Right lobe of liver (tissue), 6 donors: ENCODE results near the gene FBLN2. TPM values are rescaled to one million over a fixed set of nuclear protein-coding genes. Genes with fewer than 3 reads are reported as not detected.

ENCODE experiments used
- ATAC-seq, 4 donors: fragments of 200-7000 bp; cut with Tn5 transposase; one replicate each; pipeline ENCODE4 v1.9.1; 2020; ENCODE audit warnings: mild to moderate bottlenecking in 4 of 4, moderate library complexity in 4 of 4
- DNase-seq, 3 donors: peaks; one replicate each; pipeline ENCODE4 v3.0.0-alpha.2; 2020
- H3K27ac ChIP-seq, 3 donors: fragments of 200-600 bp; one replicate each; pipeline ENCODE4 v1.8.0; 2022
- H3K27me3 ChIP-seq, 2 donors: fragments of 200-600 bp; one replicate each; pipeline ENCODE4 v1.8.0; 2022
- H3K36me3 ChIP-seq, 4 donors: fragments of 200-600 bp; sonication (generic) in 1 of 4; one replicate each; pipeline versions ENCODE4 v1.5.1 to v1.8.0; 2017 to 2022; ENCODE audit warnings: control low read depth in 1 of 4
- H3K4me1 ChIP-seq, 4 donors: fragments of 200-600 bp; sonication (generic) in 1 of 4; one replicate each; pipeline versions ENCODE4 v1.5.1 to v1.8.0; 2017 to 2022; ENCODE audit warnings: control low read depth in 1 of 4
- H3K4me3 ChIP-seq, 3 donors: fragments of 200-600 bp; one replicate each; pipeline ENCODE4 v1.8.0; 2022
- H3K9me3 ChIP-seq, 4 donors: fragments of 200-600 bp; sonication (generic) in 1 of 4; one replicate each; pipeline versions ENCODE4 v1.5.1 to v1.8.0; 2017 to 2022; ENCODE audit warnings: control low read depth in 1 of 4
- POLR2A ChIP-seq: fragments of 450-650 bp; IDR thresholded peaks from one replicate; pipeline ENCODE4 v1.6.1; 2017; ENCODE audit warnings: antibody characterized with exemption, mild to moderate bottlenecking
- WGBS: methylation state at CpG from one replicate; pipeline ENCODE4 v1.1.6; 2018; ENCODE audit warnings: low coverage, low lambda C conversion rate; ENCODE audit not compliant: insufficient coverage; ENCODE audit errors: missing lambda C conversion rate; 5-methylcytosine and 5-hydroxymethylcytosine counted together
- intact Hi-C, 2 donors: fragments of 100-400 bp; cut with DNase I; formaldehyde crosslinking; loops; one replicate each; pipeline versions ENCODE4 v1.11.2 to v1.14.1; 2022
- total RNA-seq, 6 experiments: library from RNA; depleted of rRNA in 2 of 6; stranded (reverse); fragments of >200 nt in 2 of 6; fragmentation: NEBNext Ultra II Directional in 3 of 6; extraction: Animal tissue kit (Norgen Biotek cat#: 25700) in 3 of 6; gene quantifications; one replicate each; pipeline versions ENCODE4 v1.1.0 to v1.2.4, GENCODE V29; 2016 to 2023
- TF ChIP-seq, protein P1 (sequence below), 4 donors: fragments of 200-600 bp in 3 of 4; fragments of 450-650 bp in 1 of 4; IDR thresholded peaks; one replicate each; pipeline versions ENCODE4 v1.5.1 to v1.8.0; 2016 to 2022; ENCODE audit warnings: antibody characterized with exemption in 4 of 4, mild to moderate bottlenecking in 2 of 4
- donor health status: DM: no; HTN: yes; CAD: no.
- donor health status: DM: no; HTN: no; CAD: no.
- donor health status: DM: no; HTN: no; CAD: no.
- donor health status: DM: no; HTN: yes; CAD: no.
- donor health status: DM: no; HTN: yes; CAD: no.

Gene FBLN2
- total RNA-seq, 6 experiments from 2014 or later: 1.9 to 4.0 (median 2.7) TPM

- intact Hi-C loops: no loop called here
- Histone ChIP-seq H3K4me3 (no peak overlapping the region), H3K9me3 (no peaks in the 10 kb centered on the region), H3K27ac (no peak overlapping the region), H3K36me3 (no peaks in the 10 kb centered on the region), H3K4me1 (no peaks in the 10 kb centered on the region), H3K27me3 (no peaks in the 10 kb centered on the region)
- DNase-seq: no peak
- ATAC-seq: peak in 2 of 4 donors; percentile 12 to 44
- WGBS: 66% methylated on average over 5 of the region's 16 CpGs
- no peak for TF ChIP-seq POLR2A
- TF ChIP-seq, protein P1, sequence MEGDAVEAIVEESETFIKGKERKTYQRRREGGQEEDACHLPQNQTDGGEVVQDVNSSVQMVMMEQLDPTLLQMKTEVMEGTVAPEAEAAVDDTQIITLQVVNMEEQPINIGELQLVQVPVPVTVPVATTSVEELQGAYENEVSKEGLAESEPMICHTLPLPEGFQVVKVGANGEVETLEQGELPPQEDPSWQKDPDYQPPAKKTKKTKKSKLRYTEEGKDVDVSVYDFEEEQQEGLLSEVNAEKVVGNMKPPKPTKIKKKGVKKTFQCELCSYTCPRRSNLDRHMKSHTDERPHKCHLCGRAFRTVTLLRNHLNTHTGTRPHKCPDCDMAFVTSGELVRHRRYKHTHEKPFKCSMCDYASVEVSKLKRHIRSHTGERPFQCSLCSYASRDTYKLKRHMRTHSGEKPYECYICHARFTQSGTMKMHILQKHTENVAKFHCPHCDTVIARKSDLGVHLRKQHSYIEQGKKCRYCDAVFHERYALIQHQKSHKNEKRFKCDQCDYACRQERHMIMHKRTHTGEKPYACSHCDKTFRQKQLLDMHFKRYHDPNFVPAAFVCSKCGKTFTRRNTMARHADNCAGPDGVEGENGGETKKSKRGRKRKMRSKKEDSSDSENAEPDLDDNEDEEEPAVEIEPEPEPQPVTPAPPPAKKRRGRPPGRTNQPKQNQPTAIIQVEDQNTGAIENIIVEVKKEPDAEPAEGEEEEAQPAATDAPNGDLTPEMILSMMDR (IDR thresholded peaks at IDR 0.05): no peak
These were observed 116.8 kb downstream of the FBLN2 start for GRCh38 chr3:13665582-13666226.

DNA sequence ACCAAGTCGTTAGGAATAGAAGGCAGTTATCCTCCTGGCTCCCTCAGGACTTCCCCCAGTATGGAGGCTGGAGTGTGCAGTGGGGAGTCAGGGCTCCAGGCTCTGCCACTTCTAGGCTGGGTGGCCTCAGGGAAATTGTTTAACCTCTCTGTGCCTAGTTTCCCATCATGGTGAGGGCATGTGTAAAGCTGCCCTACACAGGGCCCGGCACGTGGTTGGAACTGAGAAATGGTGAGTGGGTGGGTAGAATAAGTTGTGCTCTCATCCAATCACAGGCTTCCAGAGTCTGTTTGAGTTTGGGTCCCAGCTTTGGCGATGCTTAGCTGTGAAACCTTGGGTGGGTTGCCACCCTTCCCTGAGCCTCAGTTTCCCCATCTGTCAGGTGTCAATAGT lies 117.3 kb downstream of the FBLN2 start:
- Histone ChIP-seq H3K9me3 (no peaks in the 10 kb centered on the region), H3K27ac (no peak overlapping the region), H3K4me1 (no peaks in the 10 kb centered on the region), H3K27me3 (no peaks in the 10 kb centered on the region), H3K4me3 (no peak overlapping the region), H3K36me3 (no peaks in the 10 kb centered on the region)
- WGBS: 50% methylated on average over 2 of the region's 4 CpGs
- intact Hi-C loops: no loop called here
- no peak for ATAC-seq
- TF ChIP-seq, protein P1 (IDR thresholded peaks at IDR 0.05): no peak
- no peak for TF ChIP-seq POLR2A
- DNase-seq: no peak

- Histone ChIP-seq H3K9me3 (no peaks in the 10 kb centered on the region), H3K36me3 (no peaks in the 10 kb centered on the region), H3K27ac (no peak overlapping the region), H3K4me3 (no peak overlapping the region), H3K27me3 (no peaks in the 10 kb centered on the region), H3K4me1 (no peaks in the 10 kb centered on the region)
- DNase-seq (no peak), ATAC-seq (no peak)
- TF ChIP-seq, protein P1 (IDR thresholded peaks at IDR 0.05): no peak
- no peak for TF ChIP-seq POLR2A
- WGBS: 57% methylated on average over 18 of the region's 18 CpGs
- intact Hi-C loops: no loop called here
These were observed 118.1 kb downstream of the FBLN2 start for GRCh38 chr3:13666781-13667709.

GRCh38 chr3:13668136-13668535 lies 119.2 kb downstream of the FBLN2 start:
- Histone ChIP-seq H3K4me1 (no peaks in the 10 kb centered on the region), H3K27me3 (no peaks in the 10 kb centered on the region), H3K4me3 (no peak overlapping the region), H3K27ac (no peak overlapping the region), H3K36me3 (no peaks in the 10 kb centered on the region), H3K9me3 (no peaks in the 10 kb centered on the region)
- WGBS: 58% methylated on average over 3 of the region's 5 CpGs
- intact Hi-C loops: no loop called here
- TF ChIP-seq, protein P1 (IDR thresholded peaks at IDR 0.05): no peak
- no peak for TF ChIP-seq POLR2A
- ATAC-seq (no peak), DNase-seq (no peak)
